Amniotic stem cell (primary cell): Measurements from ENCODE around the gene ALKBH2.
"Not testable (repeated sequence)": the region's sequence is repeated elsewhere in the genome, so short reads cannot be mapped to it uniquely, and the experiment has no call there.

Experiments
- DNase-seq: peaks from one replicate; lab custom pipeline; 2025; lab: John Stamatoyannopoulos, UW

Gene ALKBH2

GRCh38 chr12:109065853-109066193 is 27.4 kb downstream of the ALKBH2 start:
- DNase-seq, result no peak

- DNase-seq, result no peak
These were observed 28.0 kb downstream of the ALKBH2 start for GRCh38 chr12:109065154-109065852.

GRCh38 chr12:109064143-109064542 is 29.1 kb downstream of the ALKBH2 start:
- DNase-seq, result no peak

- no peak for DNase-seq
These were observed 34.5 kb downstream of the ALKBH2 start for GRCh38 chr12:109058773-109059172.

GRCh38 chr12:109057376-109057775 is 35.9 kb downstream of the ALKBH2 start:
- no peak for DNase-seq

GRCh38 chr12:109056891-109057290 is 36.4 kb downstream of the ALKBH2 start:
- DNase-seq, result no peak

- DNase-seq, result no peak
These were observed 38.8 kb downstream of the ALKBH2 start for GRCh38 chr12:109054520-109054919.

- not testable (repeated sequence) for DNase-seq
These were observed 39.2 kb downstream of the ALKBH2 start for GRCh38 chr12:109054124-109054513.

GRCh38 chr12:109053382-109054123 is 39.7 kb downstream of the ALKBH2 start:
- DNase-seq, result no peak

GRCh38 chr12:109052414-109053323 is 40.6 kb downstream of the ALKBH2 start, which contains the start of gene USP30:
Gene USP30, plus strand, starts transcription at chr12:109052576. Its CDS starts 103 bp downstream, at chr12:109052679.
- DNase-seq, result peak; percentile 75

GRCh38 chr12:109052097-109052413 is 41.2 kb downstream of the ALKBH2 start:
- DNase-seq, result no peak

GRCh38 chr12:109049794-109050193 is 43.5 kb downstream of the ALKBH2 start:
- not testable (repeated sequence) for DNase-seq

GRCh38 chr12:109048706-109049105 is 44.6 kb downstream of the ALKBH2 start:
- not testable (repeated sequence) for DNase-seq

GRCh38 chr12:109047081-109047805 is 46.0 kb downstream of the ALKBH2 start:
- no peak for DNase-seq

- DNase-seq, result no peak
These were observed 49.0 kb downstream of the ALKBH2 start for GRCh38 chr12:109044241-109044640.
